Loucy (cell line): ENCODE measurements around the gene TFCP2L1.

ENCODE experiments used
- H2AFZ ChIP-seq: fragments of 200-600 bp; sonication (generic); 2 replicates; pipeline ENCODE4 v1.6.0; 2016; ENCODE audit warnings: antibody characterized with exemption, mild to moderate bottlenecking, low read length, moderate library complexity
- H3F3A ChIP-seq: fragments of 200-600 bp; 2 replicates; pipeline ENCODE4 v1.6.0; 2016; ENCODE audit warnings: antibody characterized with exemption, low read depth, mild to moderate bottlenecking
- H3K27me3 ChIP-seq: fragments of 200-600 bp; sonication (generic); 2 replicates; pipeline ENCODE4 v1.6.1; 2014; ENCODE audit warnings: low read length, mild to moderate bottlenecking; ENCODE audit not compliant: insufficient read depth, poor library complexity, severe bottlenecking
- H3K36me3 ChIP-seq: fragments of 200-600 bp; sonication (generic); 2 replicates; pipeline ENCODE4 v1.6.1; 2016; ENCODE audit warnings: low read length; ENCODE audit not compliant: insufficient read depth
- H3K4me1 ChIP-seq: fragments of 200-600 bp; sonication (generic); 2 replicates; pipeline ENCODE4 v1.5.1; 2014; ENCODE audit warnings: low read length, mild to moderate bottlenecking; ENCODE audit not compliant: insufficient read depth, poor library complexity, severe bottlenecking
- H3K4me2 ChIP-seq: fragments of 200-600 bp; sonication (generic); 2 replicates; pipeline ENCODE4 v1.6.0; 2014; ENCODE audit warnings: antibody characterized with exemption, low read length, low read depth, mild to moderate bottlenecking; ENCODE audit not compliant: poor library complexity, severe bottlenecking
- H3K4me3 ChIP-seq: fragments of 200-600 bp; sonication (generic); 2 replicates; pipeline ENCODE4 v1.5.1; 2014; ENCODE audit warnings: low read length, mild to moderate bottlenecking, mixed read lengths; ENCODE audit not compliant: poor library complexity, severe bottlenecking
- H3K79me2 ChIP-seq: fragments of 200-600 bp; sonication (generic); 2 replicates; pipeline ENCODE4 v1.6.1; 2014; ENCODE audit warnings: low read length; ENCODE audit not compliant: insufficient read depth
- H3K9ac ChIP-seq: fragments of 200-600 bp; sonication (generic); 2 replicates; pipeline ENCODE4 v1.6.0; 2014; ENCODE audit warnings: mild to moderate bottlenecking, low read depth, low read length, moderate library complexity; ENCODE audit not compliant: poor library complexity, severe bottlenecking
- H3K9me2 ChIP-seq: fragments of 200-600 bp; sonication (generic); replicated peaks from 2 replicates; pipeline ENCODE4 v1.6.1; 2016; ENCODE audit warnings: low read depth, low read length, mixed read lengths
- H3K9me3 ChIP-seq: fragments of 200-600 bp; sonication (generic); 2 replicates; pipeline ENCODE4 v1.6.1; 2014; ENCODE audit warnings: mild to moderate bottlenecking, antibody characterized with exemption, low read length, low read depth; ENCODE audit not compliant: insufficient read depth
- H4K20me1 ChIP-seq: fragments of 200-600 bp; sonication (generic); 2 replicates; pipeline ENCODE4 v1.6.0; 2014; ENCODE audit warnings: antibody characterized with exemption, low read length, mild to moderate bottlenecking; ENCODE audit not compliant: insufficient read depth, poor library complexity, severe bottlenecking
- CTCF ChIP-seq: fragments of 200-600 bp; sonication (generic); conservative IDR thresholded peaks from 2 replicates; pipeline ENCODE4 v1.5.1; 2014; ENCODE audit warnings: mild to moderate bottlenecking, antibody characterized with exemption, low read length
- EZH2phosphoT487 ChIP-seq: fragments of 200-600 bp; IDR thresholded peaks from 2 replicates; pipeline ENCODE4 v1.6.1; 2018; ENCODE audit warnings: antibody characterized with exemption, mild to moderate bottlenecking, moderate library complexity, borderline replicate concordance

TFCP2L1 gene

GRCh38 chr2:121251497-121251896 is 33.5 kb downstream of the TFCP2L1 start:
- Histone ChIP-seq H3K27me3 (no peaks in the 10 kb centered on the region), H3K9me2 (no peaks in the 10 kb centered on the region), H2AFZ (no peak overlapping the region), H3K36me3 (no peaks in the 10 kb centered on the region), H3K9ac (no peak overlapping the region), H3K4me2 (no peak overlapping the region), H3K9me3 (no peaks in the 10 kb centered on the region), H3K4me3 (no peak overlapping the region), H3K79me2 (no peaks in the 10 kb centered on the region), H4K20me1 (no peaks in the 10 kb centered on the region), H3F3A (no peaks in the 10 kb centered on the region), H3K4me1 (no peaks in the 10 kb centered on the region)
- TF ChIP-seq EZH2phosphoT487: no peak
- TF ChIP-seq CTCF: no peak

- Histone ChIP-seq H3K4me1 (no peaks in the 10 kb centered on the region), H3K36me3 (no peaks in the 10 kb centered on the region), H3K9me2 (no peaks in the 10 kb centered on the region), H3K9me3 (no peaks in the 10 kb centered on the region), H3F3A (no peaks in the 10 kb centered on the region), H3K4me3 (no peak overlapping the region), H2AFZ (no peak overlapping the region), H3K79me2 (no peaks in the 10 kb centered on the region), H3K4me2 (no peak overlapping the region), H3K9ac (no peak overlapping the region), H4K20me1 (no peaks in the 10 kb centered on the region), H3K27me3 (no peaks in the 10 kb centered on the region)
- TF ChIP-seq EZH2phosphoT487 (no peak), CTCF (no peak)
Observed at GRCh38 chr2:121248766-121249343, 36.1 kb downstream of the TFCP2L1 start.

GRCh38 chr2:121247971-121248370 is 37.0 kb downstream of the TFCP2L1 start:
- Histone ChIP-seq H3K36me3 (no peaks in the 10 kb centered on the region), H3K79me2 (no peaks in the 10 kb centered on the region), H3K4me3 (no peak overlapping the region), H3F3A (no peaks in the 10 kb centered on the region), H3K27me3 (no peaks in the 10 kb centered on the region), H3K9me2 (no peaks in the 10 kb centered on the region), H3K4me1 (no peaks in the 10 kb centered on the region), H3K9me3 (no peaks in the 10 kb centered on the region), H4K20me1 (no peaks in the 10 kb centered on the region), H2AFZ (no peak overlapping the region), H3K4me2 (no peak overlapping the region), H3K9ac (no peak overlapping the region)
- TF ChIP-seq CTCF (no peak), EZH2phosphoT487 (no peak)
